NCI-H345 treated with DMSO at 0.1 percent for 48 hours (cell line): ENCODE data around the gene LILRB2.
"Not testable (repeated sequence)": the region's sequence is repeated elsewhere in the genome, so short reads cannot be mapped to it uniquely, and the experiment has no call there.

Source experiments
- DNase-seq: peaks from one replicate; lab custom pipeline; 2025; ENCODE audit not compliant: unreplicated experiment; lab: John Stamatoyannopoulos, UW

The LILRB2 gene

DNA sequence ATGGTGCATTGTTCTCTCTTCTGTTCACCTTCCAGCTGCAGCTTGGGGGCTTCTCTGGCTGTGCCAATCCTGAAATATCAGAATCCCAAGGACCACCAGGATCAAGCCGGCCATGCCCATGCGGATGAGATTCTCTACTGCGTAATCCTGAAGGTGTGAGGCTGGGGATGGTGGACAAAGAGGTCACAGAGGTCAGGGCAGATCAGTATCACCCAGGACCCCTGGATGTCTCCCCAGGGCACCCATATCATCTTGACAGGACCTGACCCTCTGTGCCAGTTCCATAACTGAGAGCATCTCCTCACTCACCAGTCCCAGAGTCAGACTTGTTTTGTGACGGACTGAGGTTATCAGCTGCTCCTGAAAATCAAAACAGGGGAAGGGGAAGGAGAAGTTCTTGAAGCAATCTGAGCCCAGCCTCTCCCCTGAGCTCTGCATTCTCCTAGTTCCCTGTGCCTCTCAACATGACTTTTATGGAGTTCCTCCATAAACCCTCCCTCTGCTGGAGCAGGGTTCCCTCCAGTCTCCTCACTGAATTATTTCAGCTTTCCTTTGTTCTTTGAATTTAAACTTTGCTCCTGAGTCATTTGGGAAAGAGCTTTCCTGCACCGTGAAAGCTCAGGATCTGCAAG is 26.6 kb upstream of the LILRB2 start:
- no peak for DNase-seq

DNA sequence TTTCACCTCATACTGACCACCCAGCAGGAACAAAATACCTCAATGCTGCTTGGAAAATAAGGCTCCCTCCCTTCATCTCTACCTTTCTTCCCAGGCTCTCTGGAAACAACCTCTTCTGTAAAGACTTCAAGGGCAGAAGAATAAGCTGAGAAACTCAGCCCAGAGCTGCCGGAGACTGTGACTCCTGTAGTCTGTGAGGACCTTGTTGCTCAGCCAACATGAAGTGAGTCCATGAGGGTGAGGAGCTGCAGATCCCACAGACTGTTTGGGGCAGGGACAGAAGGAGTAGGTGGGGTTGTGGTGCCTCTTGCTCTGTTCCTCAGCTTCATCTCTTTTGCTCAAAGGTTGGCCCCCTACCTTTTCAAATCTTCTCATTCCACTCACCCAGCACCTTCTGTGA is 24.2 kb upstream of the LILRB2 start:
- DNase-seq, result no peak

DNA sequence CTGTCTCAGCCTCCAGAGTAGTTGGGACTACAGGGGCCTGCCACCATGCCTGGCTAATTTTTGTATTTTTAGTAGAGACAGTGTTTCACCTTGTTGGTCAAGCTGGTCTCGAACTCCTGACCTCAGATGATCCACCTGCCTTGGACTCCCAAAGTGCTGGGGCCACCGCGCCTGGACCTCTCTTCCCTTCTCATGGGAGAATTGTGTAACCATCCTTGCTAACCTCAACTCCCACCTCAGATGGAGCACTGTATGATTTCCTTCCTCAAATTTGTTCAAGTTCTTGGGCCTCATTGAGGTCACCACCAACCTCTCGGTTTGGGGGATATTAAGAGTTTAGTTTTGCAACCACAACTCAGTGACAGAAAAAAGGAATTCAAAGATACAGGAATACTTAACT is 21.3 kb upstream of the LILRB2 start:
- no peak for DNase-seq

DNA sequence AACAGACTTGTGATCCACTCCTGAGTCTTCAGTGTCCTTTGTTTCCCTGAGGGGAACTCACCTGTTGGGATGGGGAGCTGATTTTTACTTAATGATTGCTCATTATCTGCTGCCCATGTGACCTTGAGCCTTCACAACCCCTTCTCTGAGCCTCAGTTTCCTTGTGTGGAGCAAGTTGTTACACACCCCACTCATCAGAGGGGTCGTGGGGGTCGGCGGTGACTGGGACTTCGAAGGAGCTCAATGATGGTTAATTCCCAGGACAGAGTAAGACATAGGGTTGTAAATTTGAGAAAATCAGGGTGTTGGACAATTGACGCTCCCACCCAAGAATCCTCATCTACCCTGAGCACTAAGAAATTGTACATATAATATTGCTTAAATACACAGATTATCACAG is 18.6 kb upstream of the LILRB2 start:
- DNase-seq, result no peak

DNA sequence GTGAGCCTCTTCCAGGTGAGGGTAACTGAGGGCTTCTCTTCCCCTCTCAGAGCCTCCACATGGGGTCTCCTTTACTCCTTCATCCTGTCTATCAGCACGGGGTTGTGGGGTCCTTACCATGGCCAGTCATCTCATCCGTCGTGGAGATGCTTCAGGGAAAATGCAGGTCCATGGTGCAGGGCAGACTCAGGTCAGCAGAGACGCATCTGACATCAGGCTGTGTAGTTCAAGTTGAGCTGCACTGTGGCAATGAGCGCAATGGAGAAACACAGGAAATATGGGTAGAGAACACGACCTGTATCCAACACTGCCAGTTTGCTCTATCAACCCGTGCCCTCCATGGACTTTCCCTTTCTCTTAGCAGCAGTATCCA is 18.2 kb upstream of the LILRB2 start:
- DNase-seq, result no peak

DNA sequence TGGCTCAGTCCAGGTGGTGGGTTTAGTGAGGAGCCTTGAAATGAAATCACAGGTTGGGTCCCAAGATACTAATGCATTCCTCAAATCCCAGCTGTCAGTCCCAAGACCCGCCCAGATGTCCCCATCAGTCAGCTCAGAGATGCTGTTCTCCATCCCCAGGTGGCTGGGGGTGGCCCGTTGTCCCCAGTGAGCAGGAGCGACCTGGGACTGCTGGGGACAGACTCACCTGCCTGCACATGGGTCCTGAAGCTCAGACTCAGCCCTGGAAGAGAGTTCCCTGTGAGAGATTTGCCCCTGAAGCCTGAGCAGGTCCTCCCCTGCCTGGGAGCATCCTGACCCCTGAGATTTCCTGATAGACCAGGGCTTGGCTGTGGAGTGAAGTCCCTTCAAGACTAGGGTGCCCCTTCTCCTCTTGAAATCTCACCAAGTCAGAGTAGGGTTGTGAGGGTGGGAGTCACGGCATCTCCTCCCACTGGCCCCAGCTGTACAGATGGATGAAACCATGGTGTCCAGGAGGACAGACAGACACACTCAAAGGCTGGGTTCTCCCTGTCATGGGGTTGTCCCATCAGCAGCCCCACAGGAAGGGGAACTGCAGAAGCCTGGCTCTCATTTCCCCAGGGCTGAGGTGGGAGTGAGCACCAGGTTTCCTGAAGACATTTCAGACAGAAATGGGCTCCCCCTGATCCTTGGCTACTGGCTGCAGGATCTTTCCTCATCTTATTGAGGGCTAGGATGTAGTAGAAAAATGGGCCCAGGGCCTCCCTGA is 17.6 kb upstream of the LILRB2 start:
- DNase-seq, result no peak

DNA sequence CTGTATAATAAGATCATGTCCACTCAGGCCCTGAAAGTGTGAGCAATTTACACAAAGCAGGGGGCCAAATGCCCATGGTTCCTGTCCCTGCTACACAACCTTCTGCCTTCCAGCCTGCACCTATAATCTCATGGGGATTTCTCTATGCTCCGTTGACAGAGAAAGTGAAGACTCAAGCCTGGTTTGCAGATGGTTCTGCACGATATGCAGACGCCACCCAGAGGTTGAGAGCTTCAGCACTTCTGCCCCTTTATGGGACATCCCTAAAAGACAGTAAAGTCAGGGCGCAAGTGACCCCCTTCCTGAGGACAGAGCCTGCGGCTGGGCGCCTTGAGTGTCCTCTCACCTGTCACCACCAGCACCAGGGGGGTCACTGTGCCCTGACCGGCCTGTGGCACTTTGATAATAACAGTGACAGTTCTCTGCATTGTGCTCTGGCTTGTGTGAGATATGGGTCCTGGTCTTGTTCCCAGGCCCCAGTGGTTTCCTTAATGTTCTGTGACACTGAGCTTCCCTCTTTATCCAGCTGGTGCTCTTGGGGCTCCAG is 16.9 kb upstream of the LILRB2 start:
- no peak for DNase-seq

DNA sequence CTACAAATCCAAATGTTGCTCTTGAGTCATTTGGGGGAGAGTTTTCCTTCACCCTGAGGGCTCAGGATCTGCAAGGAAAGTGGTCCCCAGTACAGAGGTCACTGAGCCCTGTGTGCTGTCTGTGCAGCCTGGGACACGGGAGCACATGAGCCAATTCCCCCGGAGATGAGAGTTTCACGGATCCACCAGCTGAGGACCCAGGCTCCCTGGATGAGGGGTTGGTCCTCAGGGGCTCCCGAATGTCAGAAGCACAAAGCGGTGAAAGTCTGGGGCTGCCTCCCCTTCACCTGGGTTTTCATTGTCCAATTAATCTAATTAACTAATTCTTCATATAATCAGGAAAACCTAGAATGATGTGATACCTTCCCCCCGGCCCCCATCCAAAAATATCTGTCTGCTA is 13.6 kb upstream of the LILRB2 start:
- DNase-seq, result no peak

DNA sequence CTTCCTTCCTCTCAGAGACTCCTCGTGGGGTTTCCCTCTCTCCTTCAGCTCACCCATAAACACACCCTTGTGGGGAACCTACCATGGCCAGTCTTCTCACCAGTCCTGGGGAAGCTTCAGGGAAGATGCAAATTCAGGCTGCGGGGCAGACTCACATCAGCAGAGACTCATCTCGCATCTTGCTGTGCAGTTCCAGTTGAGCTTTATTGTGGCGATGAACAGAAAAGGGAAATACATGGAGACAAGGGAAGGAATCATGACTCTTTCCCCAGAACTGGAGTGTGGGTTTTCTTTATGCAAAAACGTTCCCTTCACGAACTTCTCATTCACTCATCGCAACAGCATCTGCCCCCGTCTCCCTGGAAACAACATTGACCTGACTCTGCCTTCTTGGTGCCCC is 8.2 kb upstream of the LILRB2 start:
- not testable (repeated sequence) for DNase-seq

DNA sequence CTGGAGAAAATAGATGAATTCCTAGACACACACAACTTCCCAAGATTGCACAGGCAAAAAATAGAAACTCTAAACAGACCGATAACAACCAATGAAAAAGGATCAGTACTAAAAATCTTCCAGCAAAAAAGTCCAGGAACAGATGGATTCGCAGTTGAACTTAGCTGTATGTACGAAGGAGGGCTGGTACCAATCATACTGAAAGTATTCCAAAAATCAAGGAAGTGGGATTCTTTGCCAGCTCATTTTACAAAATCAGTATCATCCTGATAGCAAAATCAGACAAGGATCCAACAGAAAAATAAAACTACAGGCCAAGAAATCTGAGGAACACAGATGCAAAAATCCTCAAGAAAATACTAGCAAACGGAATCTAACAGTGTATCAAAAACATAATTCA is 6.5 kb upstream of the LILRB2 start:
- no peak for DNase-seq

DNA sequence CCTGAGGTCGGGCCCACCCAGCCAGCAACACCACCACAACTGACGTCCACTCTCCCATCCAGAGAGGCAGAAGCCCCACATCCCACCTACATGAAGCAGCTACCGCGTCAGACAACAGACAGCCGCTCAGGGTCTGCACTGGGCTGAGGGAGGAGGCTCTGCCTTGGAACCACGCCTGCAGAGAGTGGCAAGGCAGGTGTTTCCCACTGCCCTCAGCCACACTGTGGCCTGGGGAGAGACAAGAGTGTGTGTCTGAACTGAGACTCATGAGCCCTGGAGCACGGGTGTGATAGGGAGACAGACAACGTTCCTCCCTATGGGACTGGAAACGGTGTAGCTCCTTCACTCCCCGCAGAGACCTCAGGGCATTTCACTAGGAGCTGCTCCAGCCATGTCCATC is 5.4 kb upstream of the LILRB2 start:
- not testable (repeated sequence) for DNase-seq

DNA sequence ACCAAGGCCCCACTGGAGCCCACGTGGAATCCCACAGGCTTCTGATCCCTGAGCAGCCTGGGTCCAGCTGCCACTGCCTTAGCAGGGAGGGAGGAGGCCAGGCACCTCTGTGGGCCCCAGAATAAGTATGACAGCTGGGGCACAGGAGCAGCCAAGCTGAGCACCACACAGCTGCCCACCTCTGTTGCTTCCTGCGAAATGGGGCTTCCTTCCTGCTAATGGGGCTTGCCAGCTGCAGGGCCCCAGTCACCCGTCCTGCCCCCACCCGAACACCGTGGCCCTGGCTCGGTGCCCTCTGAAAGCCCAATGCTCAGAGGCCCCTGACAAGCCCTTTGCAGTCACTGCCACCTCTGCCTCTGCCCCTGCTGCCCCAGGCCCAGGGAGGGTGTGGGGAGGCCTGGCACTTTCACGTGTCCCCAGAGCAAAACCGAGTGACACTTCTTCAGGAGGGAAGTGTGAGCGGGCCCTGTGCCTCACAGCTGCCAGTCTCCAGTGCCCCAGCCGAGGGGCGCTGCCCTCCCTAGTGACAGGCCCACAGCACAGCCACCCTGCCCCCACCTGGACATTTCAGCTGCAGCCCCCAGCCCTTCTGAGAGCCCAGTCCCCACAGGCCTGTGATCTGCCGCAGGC is 4.6 kb upstream of the LILRB2 start:
- not testable (repeated sequence) for DNase-seq

DNA sequence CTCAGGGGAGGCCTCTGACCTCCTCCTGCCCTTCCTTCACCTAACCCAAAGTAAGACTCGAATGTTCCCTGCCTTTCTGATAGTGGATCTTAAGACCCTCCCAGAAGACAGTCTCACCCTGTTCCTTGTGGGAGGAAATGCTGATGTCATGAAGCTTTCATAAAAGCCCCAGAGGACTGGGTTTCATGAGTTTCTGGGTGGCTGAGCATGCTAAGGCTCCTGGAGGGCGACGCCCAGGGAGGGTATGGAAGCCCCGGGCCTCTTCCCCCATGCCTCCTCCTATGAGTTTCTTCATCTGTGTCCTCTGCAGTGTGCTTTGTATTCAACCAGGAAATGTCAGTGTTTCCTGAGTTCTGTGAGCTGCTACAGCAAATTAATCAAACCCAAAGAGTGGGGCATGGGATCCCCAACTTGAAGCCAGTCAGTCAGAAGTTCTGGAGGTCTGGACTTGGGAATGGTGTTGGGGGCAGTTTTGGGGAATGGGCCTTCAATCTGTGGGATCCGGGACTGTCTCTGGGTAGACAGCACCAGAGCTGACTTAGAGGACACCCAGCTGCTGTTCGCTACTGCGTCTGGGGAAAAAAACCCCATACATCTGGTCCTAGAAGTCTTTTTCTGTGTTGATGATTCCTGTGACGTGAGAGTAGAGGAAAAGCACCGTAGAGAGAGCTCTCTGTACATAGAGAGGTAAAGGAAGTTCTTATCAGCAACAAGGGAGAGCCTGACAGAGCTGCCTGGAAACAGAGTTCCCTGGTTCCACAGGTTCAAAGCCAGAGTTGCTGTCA is 2.0 kb upstream of the LILRB2 start:
- no peak for DNase-seq

DNA sequence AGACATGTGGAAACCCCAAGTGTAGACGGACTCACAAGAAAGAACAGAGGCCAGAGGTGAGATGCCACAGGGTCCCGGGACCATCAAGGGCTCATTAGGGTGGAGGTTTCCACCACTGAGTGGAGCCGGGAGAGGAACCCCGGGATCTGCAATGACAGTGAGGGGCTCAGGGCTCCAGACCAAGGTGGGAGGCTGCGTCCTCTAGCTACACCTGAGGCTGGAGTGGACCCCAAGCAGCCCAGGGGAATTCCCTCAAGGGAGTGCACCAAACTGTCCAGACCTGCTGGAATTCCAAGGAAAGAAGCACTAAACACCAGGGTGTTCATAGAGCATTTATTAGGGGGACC is 792 bp upstream of the LILRB2 start:
- DNase-seq, result not testable (repeated sequence)

DNA sequence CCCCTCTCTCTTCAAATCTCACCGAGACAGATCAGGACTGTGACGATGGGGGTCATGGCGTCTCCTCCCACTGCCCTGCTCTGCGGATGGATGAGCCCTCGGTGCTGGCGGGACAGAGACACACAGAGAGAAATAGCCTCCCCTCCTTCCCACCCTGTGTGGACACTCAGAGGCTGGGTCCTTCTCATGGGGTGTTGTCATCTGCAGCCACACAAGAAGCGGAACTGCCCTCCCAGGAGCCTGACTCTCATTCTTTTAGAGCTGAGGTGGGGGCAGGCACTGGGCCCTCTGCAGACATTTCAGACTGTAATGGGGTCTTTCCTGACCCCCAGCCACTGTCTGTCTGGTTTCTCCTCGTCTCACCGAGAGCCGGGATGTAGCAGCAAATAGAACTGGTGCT is 469 bp downstream of the LILRB2 start:
- DNase-seq, result not testable (repeated sequence)

DNA sequence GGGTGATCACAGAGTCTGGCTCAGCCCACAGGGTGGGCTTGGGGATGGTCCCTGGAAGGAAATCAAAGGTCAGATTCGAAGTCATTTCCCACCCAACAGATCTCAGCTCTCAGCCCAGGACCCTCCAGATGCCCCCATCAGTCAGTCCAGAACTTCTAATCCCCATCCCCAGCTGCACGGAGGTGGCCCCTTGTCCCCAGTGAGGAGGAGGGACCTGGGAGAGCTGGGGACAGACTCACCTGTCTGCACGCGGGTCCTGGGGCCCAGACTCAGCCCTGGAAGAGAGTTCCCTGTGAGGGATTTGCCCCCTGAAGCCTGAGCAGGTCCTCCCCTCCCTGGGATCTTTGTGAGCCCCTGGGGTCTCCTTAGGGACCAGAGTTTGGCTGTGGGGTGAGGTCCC is 885 bp downstream of the LILRB2 start:
- not testable (repeated sequence) for DNase-seq

DNA sequence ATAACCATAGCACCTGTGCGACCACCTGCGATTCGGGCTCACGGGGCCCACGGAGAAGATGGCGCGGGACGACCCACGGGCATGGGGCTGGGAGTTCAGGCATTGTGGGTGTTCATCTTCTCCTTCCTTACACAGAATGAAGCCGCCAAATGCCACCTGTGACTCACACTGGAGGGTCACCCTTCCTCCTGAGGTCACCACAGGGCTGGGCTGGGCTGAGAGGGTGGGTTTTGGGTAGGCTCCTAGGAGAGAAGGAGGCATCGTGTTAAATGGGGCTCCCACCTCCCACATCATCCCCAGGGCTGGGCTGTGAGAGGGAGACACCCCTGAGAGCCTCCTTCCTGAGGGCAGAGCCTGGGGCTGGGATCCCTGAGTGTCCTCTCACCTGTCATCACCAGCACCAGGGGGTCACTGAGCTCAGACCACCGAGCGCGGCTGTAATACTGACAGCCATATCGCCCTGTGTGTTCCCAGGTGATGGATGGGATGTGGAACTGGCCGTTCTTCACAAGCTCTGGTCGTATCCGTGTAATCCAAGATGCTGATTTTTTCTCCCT is 1.4 kb downstream of the LILRB2 start:
- no peak for DNase-seq

DNA sequence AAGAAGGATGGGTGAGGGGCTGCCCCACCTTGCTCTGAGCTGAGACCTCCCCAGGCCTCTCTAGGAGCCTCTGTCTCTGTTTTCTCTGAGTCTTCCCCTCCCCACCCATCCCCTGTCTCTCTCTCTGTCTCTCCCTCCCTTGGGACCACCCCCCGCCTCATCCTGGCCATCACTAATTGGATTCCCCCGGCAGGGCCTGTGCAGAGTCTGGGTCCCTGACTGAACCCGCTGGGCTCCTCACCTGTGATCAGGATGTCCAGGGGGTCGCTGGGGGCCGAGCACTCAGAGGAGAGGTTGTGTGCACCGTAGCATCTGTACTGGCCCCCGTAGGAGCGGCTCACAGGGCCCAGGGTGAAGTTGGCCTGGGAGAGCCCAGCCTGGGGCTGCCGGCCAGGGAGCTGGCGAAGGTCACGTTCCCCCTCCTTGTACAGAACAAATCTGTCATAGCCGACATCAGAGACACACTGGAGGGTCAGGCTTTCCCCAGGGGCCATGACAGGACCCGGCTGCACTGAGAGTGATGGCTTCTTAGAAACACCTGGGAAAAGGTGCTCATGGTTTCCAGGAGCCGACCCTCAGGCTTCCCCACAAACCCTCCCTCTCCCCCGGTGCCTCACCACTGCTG is 2.2 kb downstream of the LILRB2 start:
- DNase-seq, result not testable (repeated sequence)

DNA sequence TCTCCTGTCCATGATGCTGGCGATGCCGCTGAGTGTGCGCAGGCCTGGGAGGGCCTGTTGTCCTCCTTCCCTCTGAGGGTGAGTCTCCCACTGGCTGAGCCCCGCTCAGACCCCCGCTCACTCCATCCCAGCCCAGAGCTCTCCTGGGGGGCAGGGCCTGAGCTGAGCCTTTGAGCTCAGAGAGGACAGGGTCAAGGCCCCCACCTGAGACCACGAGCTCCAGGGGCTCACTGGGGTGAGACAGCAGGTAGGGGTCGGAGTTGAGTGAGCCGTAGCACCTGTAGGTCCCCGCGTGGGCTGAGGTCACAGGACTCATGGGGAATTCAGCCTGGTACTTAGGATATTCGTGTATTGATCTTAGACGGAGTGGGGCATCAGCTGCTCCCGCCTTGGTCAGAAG is 2.9 kb downstream of the LILRB2 start:
- not testable (repeated sequence) for DNase-seq

DNA sequence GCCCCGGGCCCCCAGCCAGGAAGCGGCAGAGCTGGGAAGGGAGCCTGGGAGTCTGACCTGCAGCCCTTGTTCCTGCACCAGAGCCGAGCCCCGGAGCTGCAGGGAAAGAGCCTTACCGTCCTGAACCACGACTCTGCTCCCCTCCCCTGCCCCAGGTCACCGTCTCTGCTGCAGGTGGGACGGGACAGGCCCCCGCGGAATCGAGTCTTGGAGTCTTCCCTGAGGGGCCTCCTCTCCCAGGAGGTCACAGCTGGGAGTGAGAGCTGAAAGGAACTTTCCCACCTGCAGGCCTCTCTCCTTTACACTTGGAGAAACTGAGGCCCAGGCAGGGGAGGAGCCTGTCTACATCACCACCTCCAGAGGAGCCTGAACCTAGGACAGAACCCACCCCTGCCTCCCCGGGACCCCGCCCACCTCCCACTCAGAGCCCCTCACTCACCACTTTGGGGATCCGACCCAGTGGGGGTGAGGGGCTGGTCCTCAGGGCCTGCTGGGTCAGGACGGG is 3.7 kb downstream of the LILRB2 start:
- DNase-seq, result not testable (repeated sequence)
